Measurements from ENCODE around the gene CIAO1.
"Not testable (repeated sequence)": the region's sequence is repeated elsewhere in the genome, so short reads cannot be mapped to it uniquely, and the experiment has no call there.

Gene CIAO1

DNA sequence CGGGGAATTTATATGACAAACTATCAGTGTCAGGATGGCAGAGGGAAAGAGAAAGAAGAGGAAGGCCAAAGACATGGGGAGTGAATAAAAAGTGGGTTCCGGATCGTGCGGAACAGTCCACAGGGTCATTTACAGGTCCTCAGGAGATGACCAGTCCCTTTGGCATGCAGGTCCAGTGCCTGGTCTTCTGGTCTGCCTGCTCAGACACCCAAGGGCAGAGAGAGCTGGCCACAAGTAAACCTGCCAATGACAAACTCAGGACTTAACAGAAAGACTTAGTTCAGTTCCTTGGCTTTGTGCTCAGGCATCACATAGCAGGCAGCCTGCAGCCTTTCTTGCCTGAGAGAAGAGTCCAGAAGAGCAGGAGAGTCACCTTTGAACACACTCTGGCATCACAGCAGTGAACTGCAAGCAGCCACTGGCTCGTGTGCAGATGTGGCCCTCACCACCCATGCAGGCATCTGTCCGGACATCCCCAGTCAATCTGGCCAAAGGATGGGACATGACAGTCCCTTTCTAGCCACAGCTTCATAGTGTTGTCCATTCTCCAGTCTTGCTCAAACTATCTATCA, 14.2 kb upstream of the CIAO1 start:
- DNase-seq = no peak

- DNase-seq = no peak
Measured at GRCh38 chr2:96252526-96252925, 13.5 kb upstream of the CIAO1 start.

DNA sequence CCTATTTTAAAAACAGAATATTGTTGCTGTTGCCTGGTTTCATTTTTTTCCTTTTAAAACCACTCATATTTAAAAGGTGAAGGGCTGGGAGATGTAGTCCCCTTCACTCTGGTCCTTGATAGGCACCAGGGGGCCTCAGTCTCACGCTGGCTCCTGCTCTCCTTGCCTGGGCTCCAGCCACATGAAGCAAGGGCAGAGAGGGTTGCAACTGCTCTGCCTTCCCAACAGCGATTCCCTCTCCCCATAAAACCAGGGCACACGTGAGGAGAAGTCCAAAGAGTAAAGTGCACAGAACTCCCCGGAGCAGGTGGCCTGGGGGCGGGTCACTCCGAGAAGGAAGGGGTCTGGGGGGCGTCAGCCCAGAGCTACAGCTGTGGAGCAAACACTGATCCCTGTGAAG, 13.0 kb upstream of the CIAO1 start:
- DNase-seq = no peak

- DNase-seq = no peak
Measured at GRCh38 chr2:96254571-96254970, 11.5 kb upstream of the CIAO1 start.

- DNase-seq = no peak
Measured at GRCh38 chr2:96256611-96257113, 9.4 kb upstream of the CIAO1 start.

DNA sequence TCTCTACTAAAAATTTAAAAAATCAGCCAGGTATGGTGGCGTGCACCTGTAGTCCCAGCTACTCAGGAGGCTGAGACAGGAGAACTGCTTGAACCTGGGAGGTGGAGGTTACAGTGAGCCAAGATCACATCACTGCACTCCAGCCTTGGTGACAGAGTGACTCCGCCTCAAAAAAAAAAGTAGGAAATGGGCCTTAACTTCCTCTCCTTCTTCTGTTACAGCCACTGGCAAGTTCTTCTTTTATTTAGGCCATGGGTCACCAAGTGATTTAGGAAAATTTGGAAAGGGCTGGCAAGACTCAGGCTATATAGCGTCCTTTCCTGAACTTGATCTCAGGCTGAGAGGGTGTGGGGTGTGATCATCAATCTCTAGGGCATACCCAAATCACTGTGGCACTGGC, 8.3 kb upstream of the CIAO1 start:
- DNase-seq = not testable (repeated sequence)

DNA sequence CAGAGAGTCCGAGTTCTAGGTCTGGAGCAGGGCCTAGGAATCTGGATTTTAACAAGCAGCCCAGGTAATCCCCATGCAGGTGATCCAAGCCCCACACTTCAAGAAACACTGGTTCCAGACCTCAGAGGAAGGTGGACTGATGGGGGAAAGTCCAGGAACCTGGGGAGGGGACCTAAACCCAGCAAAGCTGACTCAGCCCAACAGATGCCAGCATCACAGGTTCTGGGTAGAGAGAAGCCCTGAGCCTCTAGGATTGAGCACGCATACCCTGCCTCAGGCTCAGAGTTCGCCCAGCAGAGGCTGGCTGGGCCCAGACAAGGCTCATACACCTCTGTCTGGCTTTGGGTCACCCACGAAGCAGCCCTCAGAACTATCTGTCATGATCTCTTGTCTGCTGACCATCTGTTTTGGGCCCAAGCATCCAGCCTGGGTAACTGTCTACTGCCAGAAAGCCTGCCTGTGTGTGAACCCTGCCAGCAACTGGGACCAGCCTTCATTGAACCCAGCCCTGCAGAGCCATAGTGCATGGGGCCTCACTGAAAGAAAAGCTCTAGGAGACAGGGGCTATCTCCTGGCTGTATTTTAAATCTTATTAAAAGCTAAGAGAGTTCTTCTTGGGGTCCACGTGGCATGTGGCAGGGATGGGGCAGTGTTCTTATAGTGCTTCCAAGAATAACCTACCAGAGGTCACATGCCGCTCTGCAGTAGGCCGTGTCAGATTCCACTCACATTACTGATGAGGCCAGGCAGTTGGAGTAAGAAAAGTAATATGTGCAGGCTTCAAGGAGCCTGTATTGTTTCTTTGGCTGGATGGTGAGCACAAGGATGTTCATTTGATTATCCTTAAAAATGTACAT, 7.6 kb upstream of the CIAO1 start:
- DNase-seq = no peak

- DNase-seq = no peak
Measured at GRCh38 chr2:96259497-96259921, 6.5 kb upstream of the CIAO1 start.

- peak; percentile 6 for DNase-seq
Measured at GRCh38 chr2:96260387-96261260, 5.4 kb upstream of the CIAO1 start.

DNA sequence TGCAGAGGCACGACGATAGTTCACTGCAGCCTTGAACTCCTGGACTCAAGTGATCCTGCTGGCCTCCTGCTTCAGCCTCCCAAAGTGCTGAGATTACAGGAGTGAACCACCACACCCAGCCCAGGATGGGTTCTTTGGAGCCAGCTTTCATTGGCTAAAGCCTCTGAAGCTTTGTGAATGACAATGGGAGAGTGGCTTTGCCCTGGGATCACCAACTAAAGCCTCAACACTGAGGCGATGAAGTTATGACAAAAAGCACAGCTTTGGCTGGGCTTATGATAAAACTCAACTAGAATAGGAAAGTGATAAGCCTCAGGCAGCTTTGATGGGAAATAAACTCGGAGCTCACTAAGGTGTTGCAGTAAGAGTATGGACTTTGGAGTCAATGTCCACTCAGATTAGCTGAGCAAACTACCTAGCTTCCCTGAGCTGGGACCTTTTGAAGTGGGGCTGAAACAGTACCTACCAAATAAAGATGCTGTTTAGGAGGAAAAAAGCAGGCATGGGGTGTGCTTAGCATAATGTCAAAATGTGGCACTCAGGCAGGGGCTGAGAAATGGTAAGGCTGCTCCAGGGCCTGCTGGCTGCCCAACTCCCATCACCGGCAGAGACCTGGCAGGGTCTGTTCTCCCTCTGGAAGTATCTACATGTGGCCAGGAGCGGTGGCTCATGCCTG, 4.6 kb upstream of the CIAO1 start:
- DNase-seq = no peak

GRCh38 chr2:96262306-96262705, 3.7 kb upstream of the CIAO1 start:
- no peak for DNase-seq

GRCh38 chr2:96264086-96264485, 1.9 kb upstream of the CIAO1 start:
- no peak for DNase-seq

DNA sequence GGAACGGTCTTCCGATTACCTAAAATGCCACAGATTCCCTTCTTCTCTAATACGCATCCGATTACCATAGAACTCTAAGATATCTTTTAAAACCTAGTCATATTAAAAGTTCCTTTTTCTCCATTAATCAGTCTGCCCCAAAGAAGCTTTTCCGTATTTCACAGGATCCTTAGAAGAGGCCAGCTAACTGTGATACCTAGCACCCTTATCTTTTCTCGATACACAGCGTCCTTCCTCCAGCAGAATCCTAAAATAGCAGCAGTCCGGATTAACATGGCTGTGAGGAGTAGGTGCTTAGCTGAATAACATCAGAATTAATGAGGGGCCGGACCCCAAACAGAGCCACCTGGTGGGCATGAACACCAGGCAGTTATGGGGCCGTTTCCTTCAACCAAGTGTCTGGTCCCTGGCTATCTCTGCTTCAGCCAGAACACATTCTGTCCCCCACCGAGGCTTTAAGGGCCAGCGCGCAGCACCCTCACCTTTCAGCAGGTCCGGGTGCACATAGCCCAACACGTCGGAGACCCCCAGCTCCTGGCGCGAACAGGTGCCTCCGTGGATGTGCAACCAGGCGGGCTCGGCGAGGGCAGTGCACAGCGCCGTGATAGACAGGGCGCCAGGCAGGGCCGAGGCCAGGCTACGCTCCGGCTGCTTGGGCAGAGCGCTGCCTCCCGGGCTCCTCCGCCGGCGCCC, 1.2 kb upstream of the CIAO1 start:
- DNase-seq = peak; percentile 36

GRCh38 chr2:96265349-96265839, 631 bp upstream of the CIAO1 start:
- peak; percentile 55 for DNase-seq

GRCh38 chr2:96267159-96267971, 1.3 kb downstream of the CIAO1 start:
- DNase-seq = peak; percentile 43

GRCh38 chr2:96271995-96272394, 6.0 kb downstream of the CIAO1 start:
- DNase-seq = no peak

- DNase-seq = no peak
Measured at GRCh38 chr2:96273763-96274162, 7.7 kb downstream of the CIAO1 start.

DNA sequence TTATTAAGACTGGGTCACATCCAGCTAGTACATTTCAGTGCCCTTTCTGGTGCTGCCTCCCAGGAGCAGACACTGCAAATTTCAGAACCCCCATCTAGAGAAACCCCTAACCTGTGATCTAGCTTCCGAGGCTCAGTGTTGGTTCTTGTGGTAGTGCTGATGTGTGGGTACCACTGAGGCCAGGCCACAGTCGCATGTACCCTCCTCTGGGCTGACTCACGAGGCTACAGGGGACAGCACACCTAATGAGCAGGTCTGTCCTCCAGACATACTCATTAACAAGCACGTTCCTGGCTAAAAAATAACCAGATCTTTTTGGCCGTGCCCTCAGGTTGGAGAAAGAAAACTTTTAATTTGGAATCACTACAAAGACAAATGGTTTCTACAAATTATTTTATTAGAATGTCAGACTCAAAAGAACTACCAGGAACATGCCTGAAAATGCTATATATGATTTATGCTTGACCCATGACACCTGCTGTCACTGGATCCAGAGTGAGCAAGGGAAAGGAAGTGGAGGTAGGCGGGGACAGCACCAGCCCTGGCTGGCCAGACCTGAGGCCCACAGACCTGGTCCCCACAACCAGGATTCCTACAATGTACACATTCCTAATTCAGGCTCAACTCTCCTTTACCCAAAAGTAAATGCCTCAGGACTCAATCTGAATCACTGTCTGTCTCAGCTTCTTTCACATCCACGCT, 8.5 kb downstream of the CIAO1 start:
- no peak for DNase-seq

- no peak for DNase-seq
Measured at GRCh38 chr2:96276787-96277499, 10.9 kb downstream of the CIAO1 start.

Measured in NCI-H146 (cell line).